ENCODE data around the gene YWHAB.

DNA sequence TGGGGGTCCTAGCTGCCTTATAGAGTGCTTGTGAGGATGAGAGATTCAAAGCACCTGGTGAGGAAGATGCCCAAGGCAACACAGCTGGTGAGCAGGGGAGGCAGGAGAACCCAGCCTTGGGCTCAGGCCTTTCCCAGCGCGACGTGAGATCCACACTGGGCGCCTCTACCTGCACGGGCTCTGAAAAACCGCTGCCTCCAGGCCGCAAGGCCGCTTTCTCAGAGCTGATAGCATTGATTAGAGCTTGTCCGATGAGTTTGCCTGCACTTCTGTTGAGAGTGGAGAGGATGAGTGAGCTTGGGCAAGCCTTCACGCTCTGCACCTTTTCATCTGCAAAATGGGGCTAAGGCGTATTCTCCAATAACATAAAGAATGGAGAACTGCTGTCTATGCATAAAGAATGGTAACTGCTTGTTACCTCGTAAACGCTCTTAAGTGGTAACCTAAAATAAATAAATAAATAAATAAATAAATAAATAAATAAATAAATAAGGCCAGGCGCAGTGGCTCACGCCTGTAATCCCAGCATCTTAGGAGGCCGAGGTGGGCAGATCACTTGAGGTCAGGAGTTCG lies 25.3 kb downstream of the YWHAB start:
- TF ChIP-seq, protein P1, sequence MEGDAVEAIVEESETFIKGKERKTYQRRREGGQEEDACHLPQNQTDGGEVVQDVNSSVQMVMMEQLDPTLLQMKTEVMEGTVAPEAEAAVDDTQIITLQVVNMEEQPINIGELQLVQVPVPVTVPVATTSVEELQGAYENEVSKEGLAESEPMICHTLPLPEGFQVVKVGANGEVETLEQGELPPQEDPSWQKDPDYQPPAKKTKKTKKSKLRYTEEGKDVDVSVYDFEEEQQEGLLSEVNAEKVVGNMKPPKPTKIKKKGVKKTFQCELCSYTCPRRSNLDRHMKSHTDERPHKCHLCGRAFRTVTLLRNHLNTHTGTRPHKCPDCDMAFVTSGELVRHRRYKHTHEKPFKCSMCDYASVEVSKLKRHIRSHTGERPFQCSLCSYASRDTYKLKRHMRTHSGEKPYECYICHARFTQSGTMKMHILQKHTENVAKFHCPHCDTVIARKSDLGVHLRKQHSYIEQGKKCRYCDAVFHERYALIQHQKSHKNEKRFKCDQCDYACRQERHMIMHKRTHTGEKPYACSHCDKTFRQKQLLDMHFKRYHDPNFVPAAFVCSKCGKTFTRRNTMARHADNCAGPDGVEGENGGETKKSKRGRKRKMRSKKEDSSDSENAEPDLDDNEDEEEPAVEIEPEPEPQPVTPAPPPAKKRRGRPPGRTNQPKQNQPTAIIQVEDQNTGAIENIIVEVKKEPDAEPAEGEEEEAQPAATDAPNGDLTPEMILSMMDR (IDR thresholded peaks at IDR 0.05), result no peak
- no peak for TF ChIP-seq POLR2A (IDR thresholded peaks at IDR 0.05)

Measured in testis (tissue), 2 donors.